SHP77 (cell line): Measurements from ENCODE around the gene KRT82.
"Not testable (repeated sequence)": the region's sequence is repeated elsewhere in the genome, so short reads cannot be mapped to it uniquely, and the experiment has no call there.

ENCODE experiments used
- DNase-seq, 2 experiments: peaks; one replicate each; lab custom pipeline; 2025; lab: John Stamatoyannopoulos, UW

KRT82 gene

GRCh38 chr12:52405922-52406385 lies at the start of gene KRT82:
TSS of gene KRT82 (minus strand) at chr12:52406335. CDS start at chr12:52406277, 58 bp downstream.
- no peak for DNase-seq

- DNase-seq: no peak
Observed at GRCh38 chr12:52455821-52456220, 49.7 kb upstream of the KRT82 start.

GRCh38 chr12:52454411-52455201 lies 48.5 kb upstream of the KRT82 start:
- DNase-seq: no peak

GRCh38 chr12:52452101-52452500 lies 46.0 kb upstream of the KRT82 start, which contains the start of gene KRT6B:
TSS of gene KRT6B (minus strand) at chr12:52452146. CDS start at chr12:52452078, 68 bp downstream.
- DNase-seq: no peak

GRCh38 chr12:52448228-52448627 lies 42.1 kb upstream of the KRT82 start:
- DNase-seq: no peak

GRCh38 chr12:52447196-52447595 lies 41.1 kb upstream of the KRT82 start:
- DNase-seq: not testable (repeated sequence)

- DNase-seq: no peak
Observed at GRCh38 chr12:52446367-52447045, 40.4 kb upstream of the KRT82 start.

- no peak for DNase-seq
Observed at GRCh38 chr12:52445876-52446275, 39.7 kb upstream of the KRT82 start.

GRCh38 chr12:52444647-52445595 lies 38.8 kb upstream of the KRT82 start:
- no peak for DNase-seq

GRCh38 chr12:52443966-52444365 lies 37.8 kb upstream of the KRT82 start:
- DNase-seq: no peak

- no peak for DNase-seq
Observed at GRCh38 chr12:52442600-52443061, 36.5 kb upstream of the KRT82 start.

- no peak for DNase-seq
Observed at GRCh38 chr12:52441320-52441911, 35.3 kb upstream of the KRT82 start.

GRCh38 chr12:52440821-52441319 lies 34.7 kb upstream of the KRT82 start:
- DNase-seq: no peak

GRCh38 chr12:52439845-52440244 lies 33.7 kb upstream of the KRT82 start:
- no peak for DNase-seq

GRCh38 chr12:52439420-52439819 lies 33.3 kb upstream of the KRT82 start:
- DNase-seq: no peak

GRCh38 chr12:52438305-52439301 lies 32.5 kb upstream of the KRT82 start:
- no peak for DNase-seq

- DNase-seq: no peak
Observed at GRCh38 chr12:52437508-52437907, 31.4 kb upstream of the KRT82 start.

GRCh38 chr12:52436828-52437474 lies 30.8 kb upstream of the KRT82 start:
- no peak for DNase-seq

- DNase-seq: no peak
Observed at GRCh38 chr12:52436000-52436827, 30.1 kb upstream of the KRT82 start.
